Transverse colon (tissue), 4 donors: ENCODE measurements around the gene TMEM44. TPM values are rescaled to one million over a fixed set of nuclear protein-coding genes. Genes with fewer than 3 reads are reported as not detected.

Experiments
- DNase-seq: peaks from one replicate; pipeline ENCODE4 v3.0.0-alpha.2; 2019
- H3K27ac ChIP-seq, 4 donors: fragments of 200-600 bp; sonication (generic); 2 replicates each; pipeline ENCODE4 v1.5.1; 2016 to 2018; ENCODE audit warnings: inconsistent platforms in 4 of 4
- H3K27me3 ChIP-seq: fragments of 200-600 bp; sonication (generic); 2 replicates; pipeline ENCODE4 v1.5.1; 2017; ENCODE audit warnings: inconsistent platforms
- H3K36me3 ChIP-seq, 4 donors: fragments of 200-600 bp; sonication (generic); 2 replicates each; pipeline ENCODE4 v1.5.1; 2017 to 2019; ENCODE audit warnings: inconsistent platforms in 4 of 4
- H3K4me1 ChIP-seq, 4 donors: fragments of 200-600 bp; sonication (generic); 2 replicates each; pipeline ENCODE4 v1.5.1; 2017 to 2020; ENCODE audit warnings: inconsistent platforms in 4 of 4
- H3K4me3 ChIP-seq, 4 donors: fragments of 200-600 bp; sonication (generic); 1 replicate in 1 of 4; 2 replicates in 3 of 4; pipeline versions ENCODE4 v1.5.1 to v1.6.1; 2017 to 2019; ENCODE audit warnings: inconsistent platforms in 4 of 4
- H3K9me3 ChIP-seq, 2 donors: fragments of 200-600 bp; sonication (generic); 2 replicates each; pipeline ENCODE4 v1.5.1; 2017 to 2019; ENCODE audit warnings: inconsistent platforms in 2 of 2
- EP300 ChIP-seq: sonication (generic); formaldehyde crosslinking; IDR thresholded peaks from one replicate; pipeline ENCODE4 v1.6.1; 2017; ENCODE audit warnings: antibody characterized with exemption, low read depth
- POLR2A ChIP-seq: fragments of 450-650 bp; IDR thresholded peaks from one replicate; pipeline ENCODE4 v1.6.1; 2016; ENCODE audit warnings: antibody characterized with exemption, mild to moderate bottlenecking, moderate library complexity
- POLR2AphosphoS5 ChIP-seq, 3 donors: sonication (generic); formaldehyde crosslinking; IDR thresholded peaks; one replicate each; pipeline ENCODE4 v1.6.1; 2016; ENCODE audit warnings: antibody characterized with exemption in 3 of 3
- WGBS, 2 donors: methylation state at CpG; one replicate each; pipeline ENCODE4 v1.1.5; 2018; ENCODE audit warnings: low coverage in 1 of 2; 5-methylcytosine and 5-hydroxymethylcytosine counted together
- in situ Hi-C, 4 donors: fragments of 200-750 bp; cut with MboI; loops; one replicate each; pipeline versions ENCODE4 v1.15.0 to v1.15.1; 2017; ENCODE audit warnings: low sequenced_read_pairs in 3 of 4, low pct_ligation_motif_present in 1 of 4, low pct_unique_long_range_greater_than_20kb in 1 of 4
- intact Hi-C: fragments of 100-400 bp; cut with DNase I; formaldehyde crosslinking; loops from one replicate; pipeline ENCODE4 v1.15.1; 2023; ENCODE audit warnings: low total_unique reads
- total RNA-seq, 4 donors: library from RNA; depleted of rRNA; stranded (reverse); fragments of >200 nt; gene quantifications; one replicate each; pipeline ENCODE4 v1.1.0, GENCODE V29; 2016
- TF ChIP-seq, protein P1 (sequence below), 5 experiments: fragments of 200-600 bp in 3 of 5; fragments of 450-650 bp in 2 of 5; sonication (generic) in 3 of 5; IDR thresholded peaks; 1 replicate in 2 of 5; 2 replicates in 3 of 5; pipeline ENCODE4 v1.5.1; 2016 to 2017; ENCODE audit warnings: antibody characterized with exemption in 5 of 5, inconsistent platforms in 3 of 5, mild to moderate bottlenecking in 2 of 5, moderate library complexity in 1 of 5

TMEM44 gene
- total RNA-seq, 4 donors from 2014 or later = 52.0 to 101 (median 58.8) TPM

DNA sequence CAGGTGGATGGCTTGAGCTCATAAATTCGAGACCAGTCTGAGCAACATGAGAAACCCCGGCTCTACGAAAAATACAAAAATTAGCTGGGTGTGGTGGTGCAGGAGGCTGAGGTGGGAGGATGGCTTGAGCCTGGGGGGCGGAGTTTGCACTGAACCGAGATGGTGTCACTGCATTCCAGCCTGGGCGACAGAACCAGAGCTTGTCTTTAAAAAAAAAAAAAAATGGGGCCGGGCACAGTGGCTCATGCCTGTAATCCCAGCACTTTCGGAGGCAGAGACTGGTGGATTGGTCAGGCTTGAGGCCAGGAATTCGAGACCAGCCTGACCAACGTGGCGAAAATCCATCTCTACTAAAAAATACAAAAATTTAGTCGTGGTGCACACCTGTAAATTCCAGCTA is 64.0 kb downstream of the TMEM44 start:
- in situ Hi-C loops (no loop called here), intact Hi-C loops (no loop called here)

DNA sequence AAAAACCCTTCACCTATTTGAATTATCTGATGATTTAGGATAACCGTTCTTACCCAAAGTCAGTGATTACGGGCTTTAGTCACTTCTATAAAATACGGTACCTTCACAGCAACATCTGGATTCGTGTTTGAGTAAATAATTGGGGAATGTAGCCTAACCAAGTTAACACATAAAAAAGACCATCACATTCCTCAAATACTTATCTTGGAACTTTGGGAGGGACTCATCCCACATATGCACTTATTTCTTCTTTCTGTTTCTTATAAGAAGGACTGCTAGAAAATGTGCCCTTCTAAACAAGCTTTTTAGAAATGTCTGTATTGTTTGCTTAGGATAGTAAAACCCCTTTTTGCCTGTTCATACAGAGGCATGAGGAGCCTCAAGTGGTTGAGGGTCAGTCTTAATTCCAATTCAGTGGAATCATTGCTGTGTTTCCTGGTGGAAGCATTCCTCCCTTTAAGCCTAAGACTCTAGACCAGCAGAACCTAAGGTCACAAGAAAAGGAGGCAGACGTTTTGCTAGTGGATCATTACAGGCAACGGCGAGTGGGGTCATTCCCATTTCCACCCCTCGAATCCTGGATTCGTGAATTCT is 67.5 kb downstream of the TMEM44 start:
- DNase-seq = no peak
- Histone ChIP-seq H3K27ac (no peak overlapping the region), H3K36me3 (no peaks in the 10 kb centered on the region), H3K27me3 (no peaks in the 10 kb centered on the region), H3K4me3 (no peak overlapping the region), H3K4me1 (no peaks in the 10 kb centered on the region), H3K9me3 (no peaks in the 10 kb centered on the region)
- in situ Hi-C loops = no loop called here
- TF ChIP-seq, protein P1, sequence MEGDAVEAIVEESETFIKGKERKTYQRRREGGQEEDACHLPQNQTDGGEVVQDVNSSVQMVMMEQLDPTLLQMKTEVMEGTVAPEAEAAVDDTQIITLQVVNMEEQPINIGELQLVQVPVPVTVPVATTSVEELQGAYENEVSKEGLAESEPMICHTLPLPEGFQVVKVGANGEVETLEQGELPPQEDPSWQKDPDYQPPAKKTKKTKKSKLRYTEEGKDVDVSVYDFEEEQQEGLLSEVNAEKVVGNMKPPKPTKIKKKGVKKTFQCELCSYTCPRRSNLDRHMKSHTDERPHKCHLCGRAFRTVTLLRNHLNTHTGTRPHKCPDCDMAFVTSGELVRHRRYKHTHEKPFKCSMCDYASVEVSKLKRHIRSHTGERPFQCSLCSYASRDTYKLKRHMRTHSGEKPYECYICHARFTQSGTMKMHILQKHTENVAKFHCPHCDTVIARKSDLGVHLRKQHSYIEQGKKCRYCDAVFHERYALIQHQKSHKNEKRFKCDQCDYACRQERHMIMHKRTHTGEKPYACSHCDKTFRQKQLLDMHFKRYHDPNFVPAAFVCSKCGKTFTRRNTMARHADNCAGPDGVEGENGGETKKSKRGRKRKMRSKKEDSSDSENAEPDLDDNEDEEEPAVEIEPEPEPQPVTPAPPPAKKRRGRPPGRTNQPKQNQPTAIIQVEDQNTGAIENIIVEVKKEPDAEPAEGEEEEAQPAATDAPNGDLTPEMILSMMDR (IDR thresholded peaks at IDR 0.05) = no peak
- TF ChIP-seq POLR2A (no peak), EP300 (no peak), POLR2AphosphoS5 (IDR thresholded peaks at IDR 0.05) (no peak)
- 80% methylated on average over 4 to 9 of the region's 9 CpGs for WGBS, 2 donors
- intact Hi-C loops = no loop called here

More for the DNA sequence above, 64.0 kb downstream of the TMEM44 start:
- no peaks in the 10 kb centered on the region for H3K36me3 ChIP-seq
- TF ChIP-seq, protein P1 (IDR thresholded peaks at IDR 0.05) = no peak
- TF ChIP-seq POLR2A (no peak), EP300 (no peak), POLR2AphosphoS5 (IDR thresholded peaks at IDR 0.05) (no peak)
- no peak overlapping the region for H3K27ac ChIP-seq
- WGBS, 2 donors = 90 to 92% methylated on average over 10 to 12 of the region's 12 CpGs
- H3K9me3 ChIP-seq = no peaks in the 10 kb centered on the region
- no peak for DNase-seq
- no peaks in the 10 kb centered on the region for H3K4me1 ChIP-seq
- no peaks in the 10 kb centered on the region for H3K27me3 ChIP-seq
- no peak overlapping the region for H3K4me3 ChIP-seq

DNA sequence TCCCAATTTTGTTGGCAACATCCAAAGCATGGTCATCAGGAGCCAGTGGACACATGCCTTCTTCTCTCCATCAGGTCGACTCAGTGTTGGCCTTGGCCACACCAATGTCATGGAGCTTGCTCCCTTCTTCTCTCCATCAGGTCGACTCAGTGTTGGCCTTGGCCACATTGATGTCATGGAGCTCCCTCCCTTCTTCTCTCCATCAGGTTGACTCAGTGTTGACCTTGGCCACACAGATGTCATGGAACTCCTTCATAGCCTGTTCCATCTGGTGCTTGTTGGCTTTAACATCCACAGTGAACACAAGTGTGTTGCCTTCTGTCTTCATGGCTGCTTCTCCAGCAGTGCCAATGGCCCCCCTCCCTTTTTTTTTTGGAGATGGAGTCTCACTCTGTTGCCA is 70.2 kb downstream of the TMEM44 start:
- Histone ChIP-seq H3K4me1 (no peaks in the 10 kb centered on the region), H3K9me3 (no peaks in the 10 kb centered on the region), H3K4me3 (no peak overlapping the region), H3K36me3 (no peaks in the 10 kb centered on the region), H3K27ac (no peak overlapping the region), H3K27me3 (no peaks in the 10 kb centered on the region)
- intact Hi-C loops = no loop called here
- 74 to 80% methylated on average over 1 to 2 of the region's 2 CpGs for WGBS, 2 donors
- DNase-seq = no peak
- TF ChIP-seq EP300 = no peak
- TF ChIP-seq, protein P1 (IDR thresholded peaks at IDR 0.05) = no peak
- no peak for TF ChIP-seq POLR2A
- TF ChIP-seq POLR2AphosphoS5 (IDR thresholded peaks at IDR 0.05) = no peak
- in situ Hi-C loops = no loop called here

DNA sequence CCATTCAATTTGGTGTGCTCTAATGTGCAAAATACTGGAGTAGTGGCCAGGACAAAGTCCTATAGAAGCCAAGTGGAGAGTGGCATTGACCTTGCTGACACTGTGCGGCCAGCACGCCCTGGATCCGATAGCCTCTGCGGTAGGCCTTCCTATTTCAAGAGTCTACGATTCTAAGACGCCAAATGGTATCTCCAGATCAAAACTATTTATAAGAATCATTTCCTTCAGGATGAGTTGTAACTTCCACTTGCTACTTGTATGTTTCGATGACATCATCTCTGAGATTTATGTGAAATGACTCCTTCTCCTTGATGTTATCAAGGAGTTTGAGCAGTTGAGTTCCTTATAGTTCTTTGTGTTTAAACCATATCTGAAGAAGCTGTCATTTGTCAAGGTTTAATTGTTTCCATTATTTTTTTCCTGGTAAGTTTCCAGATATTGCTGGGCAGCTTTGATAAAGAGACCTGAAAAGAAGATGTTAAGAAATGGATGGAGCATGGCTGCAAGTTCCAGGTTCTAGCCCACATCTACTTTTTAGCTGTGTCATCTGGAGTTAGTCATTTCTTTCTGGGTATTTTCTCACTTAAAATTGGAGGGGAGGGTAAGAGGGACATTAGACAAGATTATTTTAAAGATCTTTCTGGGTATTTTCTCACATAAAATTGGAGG is 71.8 kb downstream of the TMEM44 start:
- no peak overlapping the region for H3K27ac ChIP-seq
- TF ChIP-seq POLR2AphosphoS5 (IDR thresholded peaks at IDR 0.05) = no peak
- no peak for TF ChIP-seq EP300
- TF ChIP-seq POLR2A = no peak
- TF ChIP-seq, protein P1 (IDR thresholded peaks at IDR 0.05) = no peak
- no peaks in the 10 kb centered on the region for H3K4me1 ChIP-seq
- intact Hi-C loops = no loop called here
- H3K4me3 ChIP-seq = no peak overlapping the region
- 74 to 84% methylated on average over 2 to 7 of the region's 7 CpGs for WGBS, 2 donors
- in situ Hi-C loops = no loop called here
- DNase-seq = no peak
- no peaks in the 10 kb centered on the region for H3K9me3 ChIP-seq
- H3K36me3 ChIP-seq = no peaks in the 10 kb centered on the region
- H3K27me3 ChIP-seq = no peaks in the 10 kb centered on the region
